GM08714 (cell line): ENCODE results near the gene LGALS9.
"Not testable (repeated sequence)": the region's sequence is repeated elsewhere in the genome, so short reads cannot be mapped to it uniquely, and the experiment has no call there.

Experiments used
- H3K4me3 ChIP-seq: fragments of 200-500 bp; sonication (Bioruptor generic); 2 replicates; pipeline ENCODE4 v1.5.1; 2014; ENCODE audit warnings: mild to moderate bottlenecking, low read length, inconsistent platforms
- ZNF274 ChIP-seq: IDR thresholded peaks from 2 replicates; pipeline ENCODE4 v1.6.1; 2012; ENCODE audit warnings: mild to moderate bottlenecking, low read depth, low read length

Gene LGALS9

DNA sequence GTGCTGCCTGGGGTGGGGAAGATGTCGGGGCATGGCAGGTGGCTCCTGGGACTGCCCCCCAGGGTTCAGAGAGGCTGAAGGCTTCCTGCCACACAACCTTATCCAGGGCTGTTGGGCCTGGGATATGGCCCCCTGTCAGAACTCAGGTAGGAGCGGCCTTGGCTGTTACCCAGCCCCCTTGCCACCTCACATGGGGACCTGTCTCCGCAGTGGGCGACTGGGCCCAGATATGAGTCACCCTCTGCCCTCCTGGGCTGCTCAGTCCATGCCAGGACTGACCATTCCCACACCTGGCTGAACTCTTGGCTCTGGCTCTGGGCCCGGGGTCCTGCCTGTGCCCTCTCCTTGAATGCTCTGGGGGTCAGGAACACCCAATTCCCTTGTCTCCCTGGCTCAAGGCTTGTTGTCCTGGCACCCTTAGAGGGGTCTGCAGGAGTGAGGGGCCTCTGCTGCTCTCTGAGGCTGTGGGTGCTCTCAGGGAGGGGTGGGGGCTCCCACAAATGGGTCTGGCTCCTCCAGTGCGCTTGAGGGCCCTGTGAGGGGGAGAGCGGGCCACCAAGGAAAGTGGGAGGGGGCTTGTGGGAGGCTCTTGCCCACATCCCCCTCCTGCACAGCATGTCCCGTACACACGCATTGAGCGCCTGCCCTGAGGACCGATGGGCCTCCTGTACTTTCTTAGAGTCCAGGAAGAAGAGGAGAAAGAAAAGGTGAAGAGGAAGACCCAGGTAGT lies 36.0 kb downstream of the LGALS9 start:
- TF ChIP-seq ZNF274 = no peak
- no peak overlapping the region for H3K4me3 ChIP-seq

DNA sequence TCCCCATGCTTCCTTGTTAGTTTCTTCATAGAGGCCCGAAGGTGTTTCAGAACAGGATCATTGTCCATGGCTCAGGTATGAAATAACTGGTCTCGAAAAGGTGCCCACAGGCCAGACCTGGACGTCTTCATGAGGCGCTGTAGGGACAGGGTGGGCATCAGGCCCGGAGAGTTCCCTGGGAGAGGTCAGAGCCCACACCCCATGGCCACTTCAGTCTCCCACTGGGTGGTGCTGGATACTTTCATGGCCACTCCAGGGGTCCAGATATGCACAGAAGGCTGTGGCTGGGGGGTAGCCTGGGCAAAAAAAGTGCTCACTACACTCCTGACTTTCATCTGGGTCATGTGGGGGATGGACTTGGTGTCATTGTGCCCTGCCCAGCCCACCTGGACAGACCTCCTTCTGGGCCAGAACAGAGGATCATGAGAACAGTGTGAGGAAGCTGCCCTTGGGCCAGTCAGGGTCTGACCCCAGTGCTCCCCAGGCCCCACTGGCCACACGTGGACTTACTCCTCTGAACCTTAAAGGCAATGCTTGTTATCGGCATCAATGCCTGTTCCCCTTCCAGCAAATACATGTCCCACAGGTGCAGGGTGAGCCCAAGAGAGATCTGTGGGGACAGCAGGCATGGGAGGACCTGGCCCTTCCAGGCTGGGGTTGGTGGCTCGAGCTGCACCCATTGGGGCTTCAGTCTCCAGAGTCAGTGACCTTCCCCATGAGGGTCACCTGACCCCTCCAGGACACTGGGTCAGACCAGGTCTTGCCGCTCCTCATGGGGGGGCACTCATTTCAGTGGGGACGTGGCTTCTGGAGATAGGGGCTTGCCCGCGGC lies 36.9 kb downstream of the LGALS9 start:
- H3K4me3 ChIP-seq = no peak overlapping the region
- TF ChIP-seq ZNF274 = no peak

- H3K4me3 ChIP-seq = no peak overlapping the region
- TF ChIP-seq ZNF274 = no peak
Measured at GRCh38 chr17:27668488-27668823, 37.5 kb downstream of the LGALS9 start.

DNA sequence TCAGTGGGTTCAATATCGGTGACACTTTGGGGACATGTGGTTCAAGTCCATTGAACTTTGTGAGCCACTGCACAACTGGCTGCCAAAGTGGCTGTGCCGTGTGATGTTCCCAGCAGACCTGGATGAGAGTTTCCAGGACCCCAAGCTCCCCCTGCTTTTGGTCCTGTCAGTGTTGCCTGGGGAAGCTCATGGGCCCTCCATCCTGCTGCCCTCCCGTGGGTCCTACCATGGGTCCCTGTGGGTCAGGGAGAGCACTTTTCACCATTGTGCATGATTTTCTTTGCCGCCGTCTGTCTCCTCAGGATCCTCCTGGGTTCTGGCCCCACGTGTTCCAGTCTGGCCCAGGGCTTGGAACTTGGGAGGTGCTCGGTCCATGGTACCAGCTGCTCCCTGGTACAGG lies 38.1 kb downstream of the LGALS9 start:
- no peak overlapping the region for H3K4me3 ChIP-seq
- no peak for TF ChIP-seq ZNF274

- H3K4me3 ChIP-seq = no peak overlapping the region
- TF ChIP-seq ZNF274 = no peak
Measured at GRCh38 chr17:27669850-27670249, 38.9 kb downstream of the LGALS9 start.

DNA sequence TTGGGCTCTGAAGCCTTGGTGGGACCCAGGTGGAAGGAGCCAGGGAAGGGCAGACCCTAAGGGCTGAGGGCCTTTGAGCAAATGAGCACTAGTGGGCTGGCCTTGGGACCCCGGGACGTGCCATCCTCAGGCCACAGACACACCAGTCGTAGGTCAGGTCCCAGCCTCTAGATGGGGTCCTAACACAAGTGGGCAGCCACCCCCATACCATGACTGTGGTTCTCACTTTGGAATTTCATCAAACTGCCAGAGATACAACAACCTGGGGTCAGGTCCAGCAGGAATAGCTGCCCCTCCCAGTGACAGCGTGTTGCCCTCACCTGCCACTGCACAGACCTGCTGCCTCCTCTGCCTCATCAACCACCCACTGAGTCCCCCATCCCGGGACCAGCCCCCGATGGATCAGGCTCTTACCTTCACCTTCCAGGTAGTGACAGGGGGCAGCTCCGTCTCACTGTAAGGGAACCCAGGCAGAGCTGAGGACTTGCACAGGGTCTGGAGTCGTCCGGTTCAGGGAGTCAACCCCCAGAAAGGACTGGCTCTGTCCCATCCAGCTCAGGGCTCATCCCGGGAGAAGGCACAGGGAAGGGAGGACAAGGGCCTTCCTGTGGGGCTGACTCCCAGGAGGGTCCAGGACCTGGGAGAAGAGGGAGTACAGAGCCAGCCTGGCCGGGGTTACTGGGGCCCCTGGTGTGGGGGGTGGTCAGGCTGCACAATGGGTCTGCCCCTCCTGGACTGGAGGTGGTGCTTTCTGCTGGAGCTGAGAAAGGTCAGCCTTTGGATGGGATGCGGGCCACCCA lies 40.0 kb downstream of the LGALS9 start:
- no peak overlapping the region for H3K4me3 ChIP-seq
- TF ChIP-seq ZNF274 = no peak

DNA sequence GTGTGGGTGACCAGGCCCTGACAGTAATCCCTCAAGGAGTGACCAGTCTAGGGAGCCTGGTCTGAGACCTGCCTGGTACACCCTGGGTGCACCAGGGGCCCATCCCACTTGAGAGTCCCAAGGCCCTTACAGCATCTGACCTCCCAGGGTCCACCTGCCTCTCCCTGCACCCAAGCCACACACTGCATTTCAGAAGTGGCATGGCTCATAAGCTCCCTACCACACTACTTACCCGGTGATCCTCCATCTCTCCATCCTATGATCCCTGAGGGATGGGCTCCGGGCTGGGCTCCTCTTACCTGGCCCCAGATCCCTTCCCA lies 40.6 kb downstream of the LGALS9 start:
- no peak overlapping the region for H3K4me3 ChIP-seq
- no peak for TF ChIP-seq ZNF274

DNA sequence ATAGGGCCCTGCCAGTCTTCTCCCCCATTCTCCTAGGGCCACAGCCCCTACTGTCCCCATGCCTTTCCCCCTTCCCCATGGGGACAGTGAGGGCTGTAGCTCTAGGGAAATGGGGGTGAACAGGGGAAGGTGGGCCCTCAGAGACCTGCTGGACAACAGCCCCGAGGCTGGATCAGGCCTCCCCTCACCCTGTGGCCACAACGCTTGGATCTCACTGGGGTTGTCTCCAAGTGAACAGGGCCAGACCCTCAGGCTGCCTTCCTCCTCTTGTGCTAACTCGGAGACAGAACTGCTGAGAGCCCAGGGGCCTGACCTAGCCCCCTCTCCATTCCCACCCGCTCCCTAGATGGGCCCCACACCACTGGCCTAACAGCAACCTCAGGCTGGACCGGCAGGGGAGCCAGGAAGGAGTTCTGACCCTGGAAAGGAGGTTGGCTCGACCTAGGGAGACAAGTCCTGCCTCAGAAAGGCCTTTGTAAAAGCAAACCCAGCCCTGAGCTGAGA lies 41.0 kb downstream of the LGALS9 start:
- not testable (repeated sequence) for H3K4me3 ChIP-seq

DNA sequence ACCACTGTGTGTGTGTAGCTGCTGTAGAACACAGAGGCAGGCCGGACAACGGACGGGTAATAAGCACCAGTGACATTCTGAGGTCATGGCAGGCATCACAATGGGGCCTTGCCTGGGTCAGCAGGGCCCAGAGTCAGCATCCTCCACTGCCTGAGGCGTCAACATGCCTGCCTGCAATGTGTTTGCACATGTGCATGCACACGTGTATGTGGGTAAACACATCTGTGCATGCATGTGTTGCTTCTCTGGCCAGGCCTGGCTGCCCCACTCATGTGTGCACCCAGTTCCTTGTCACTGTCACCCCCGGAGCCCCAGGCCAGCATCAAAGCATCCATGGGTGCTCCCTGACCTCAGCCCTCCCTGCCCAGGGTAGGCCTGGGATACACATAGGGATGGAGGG lies 43.3 kb downstream of the LGALS9 start:
- TF ChIP-seq ZNF274 = no peak

DNA sequence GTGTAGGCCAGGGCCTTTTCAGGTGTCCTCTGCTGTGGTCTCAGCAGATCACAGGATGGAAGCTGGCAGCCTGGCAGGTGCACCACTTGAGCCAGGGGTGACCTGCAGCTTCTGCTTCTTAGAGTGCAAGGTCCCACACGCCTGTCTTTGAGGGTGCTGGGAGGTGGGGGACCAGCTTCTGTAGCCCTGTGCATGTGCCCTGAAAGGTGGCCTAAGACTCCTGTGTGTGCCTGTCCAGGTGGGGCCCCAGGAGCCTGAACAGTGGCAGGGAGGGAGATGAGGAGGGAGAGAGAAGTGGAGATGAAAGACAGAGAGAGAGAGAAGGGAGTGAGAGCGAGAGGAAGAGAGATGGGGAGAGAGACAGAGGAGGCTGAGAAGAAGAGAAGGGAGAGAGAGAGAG lies 46.2 kb downstream of the LGALS9 start:
- TF ChIP-seq ZNF274 = no peak
- H3K4me3 ChIP-seq = no peak overlapping the region

More for the DNA sequence above, 43.3 kb downstream of the LGALS9 start:
- no peak overlapping the region for H3K4me3 ChIP-seq

DNA sequence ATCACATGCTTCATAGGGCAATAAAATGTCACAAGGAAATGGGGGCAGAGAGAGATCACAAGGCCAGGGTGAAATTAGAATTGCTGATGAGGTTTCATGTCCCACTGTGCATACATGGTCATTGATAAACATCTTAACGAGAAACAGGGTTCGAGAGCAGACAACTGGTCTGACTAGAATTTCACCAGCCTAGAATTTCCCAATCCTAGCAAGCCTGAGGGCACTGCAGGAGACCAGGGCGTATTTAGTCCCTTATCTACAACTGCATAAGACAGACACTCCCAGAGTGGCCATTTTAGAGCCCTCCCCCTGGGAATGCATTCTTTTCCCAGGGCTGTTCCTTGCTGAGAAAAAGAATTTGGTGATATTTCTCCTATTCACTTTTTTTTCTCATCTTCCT lies 55.3 kb downstream of the LGALS9 start:
- H3K4me3 ChIP-seq = not testable (repeated sequence)

- no peak for TF ChIP-seq ZNF274
- H3K4me3 ChIP-seq = no peak overlapping the region
Measured at GRCh38 chr17:27690882-27691281, 59.9 kb downstream of the LGALS9 start.

- not testable (repeated sequence) for H3K4me3 ChIP-seq
Measured at GRCh38 chr17:27695254-27695814, 64.3 kb downstream of the LGALS9 start.
